HFF-Myc (cell line): ENCODE results near the gene HNRNPK.
"Not testable (repeated sequence)": the region's sequence is repeated elsewhere in the genome, so short reads cannot be mapped to it uniquely, and the experiment has no call there.

Experiments
- DNase-seq: peaks from one replicate; pipeline ENCODE4 v3.0.0-alpha.2; 2011; ENCODE audit warnings: low read depth; ENCODE audit errors: extremely low read depth
- H3K4me3 ChIP-seq: replicated peaks from 2 replicates; pipeline ENCODE4 v1.5.1; 2011; ENCODE audit warnings: low read depth, mild to moderate bottlenecking, control low read depth, low read length
- TF ChIP-seq, protein P1 (sequence below): IDR thresholded peaks from 2 replicates; pipeline ENCODE4 v1.5.1; 2012; ENCODE audit warnings: mild to moderate bottlenecking, low read depth, low read length, control low read depth; ENCODE audit errors: missing control alignments

Gene HNRNPK

DNA sequence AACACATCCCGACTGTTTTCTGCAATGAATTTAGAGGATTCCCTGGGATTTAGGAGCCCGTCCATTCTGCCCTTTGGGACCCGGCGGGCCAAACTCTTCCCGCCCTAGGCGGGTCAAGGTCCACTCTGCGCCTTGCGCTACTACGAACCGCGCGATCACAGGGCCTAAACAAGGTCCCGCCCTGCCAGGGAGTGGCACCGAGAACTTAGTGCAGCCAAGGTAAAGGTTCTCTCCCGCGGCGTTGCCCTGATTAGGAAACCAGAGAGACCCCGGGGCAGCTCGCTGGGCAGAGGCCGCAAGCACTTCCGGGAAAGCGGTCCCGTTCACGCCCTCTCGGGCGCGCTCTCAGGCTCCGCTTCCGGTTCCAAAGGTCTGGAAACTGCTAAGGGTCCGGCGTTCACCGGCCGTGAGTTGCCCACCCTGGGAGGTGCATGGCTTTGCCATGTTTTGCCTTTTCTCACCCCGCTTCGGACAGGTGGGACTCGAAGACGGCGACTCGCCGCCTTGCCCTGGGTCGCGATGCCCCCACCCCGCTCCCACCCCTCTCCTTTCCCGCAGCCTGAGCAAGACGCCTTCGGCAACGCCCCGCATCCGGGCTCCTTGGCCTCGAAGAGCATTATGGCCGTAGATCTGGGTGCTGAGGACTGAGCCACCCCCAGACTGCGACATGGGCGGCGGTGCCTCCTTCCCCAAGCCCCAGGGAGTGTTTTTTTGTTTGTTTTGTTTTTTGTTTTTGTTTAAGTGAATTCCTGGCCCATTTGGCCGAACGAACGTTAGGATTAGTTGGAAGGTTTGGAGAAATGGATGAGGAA, 23.4 kb downstream of the HNRNPK start:
- TF ChIP-seq, protein P1, sequence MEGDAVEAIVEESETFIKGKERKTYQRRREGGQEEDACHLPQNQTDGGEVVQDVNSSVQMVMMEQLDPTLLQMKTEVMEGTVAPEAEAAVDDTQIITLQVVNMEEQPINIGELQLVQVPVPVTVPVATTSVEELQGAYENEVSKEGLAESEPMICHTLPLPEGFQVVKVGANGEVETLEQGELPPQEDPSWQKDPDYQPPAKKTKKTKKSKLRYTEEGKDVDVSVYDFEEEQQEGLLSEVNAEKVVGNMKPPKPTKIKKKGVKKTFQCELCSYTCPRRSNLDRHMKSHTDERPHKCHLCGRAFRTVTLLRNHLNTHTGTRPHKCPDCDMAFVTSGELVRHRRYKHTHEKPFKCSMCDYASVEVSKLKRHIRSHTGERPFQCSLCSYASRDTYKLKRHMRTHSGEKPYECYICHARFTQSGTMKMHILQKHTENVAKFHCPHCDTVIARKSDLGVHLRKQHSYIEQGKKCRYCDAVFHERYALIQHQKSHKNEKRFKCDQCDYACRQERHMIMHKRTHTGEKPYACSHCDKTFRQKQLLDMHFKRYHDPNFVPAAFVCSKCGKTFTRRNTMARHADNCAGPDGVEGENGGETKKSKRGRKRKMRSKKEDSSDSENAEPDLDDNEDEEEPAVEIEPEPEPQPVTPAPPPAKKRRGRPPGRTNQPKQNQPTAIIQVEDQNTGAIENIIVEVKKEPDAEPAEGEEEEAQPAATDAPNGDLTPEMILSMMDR, result no peak
- no peak for DNase-seq
- peak overlapping the region; percentile 50 for H3K4me3 ChIP-seq

DNA sequence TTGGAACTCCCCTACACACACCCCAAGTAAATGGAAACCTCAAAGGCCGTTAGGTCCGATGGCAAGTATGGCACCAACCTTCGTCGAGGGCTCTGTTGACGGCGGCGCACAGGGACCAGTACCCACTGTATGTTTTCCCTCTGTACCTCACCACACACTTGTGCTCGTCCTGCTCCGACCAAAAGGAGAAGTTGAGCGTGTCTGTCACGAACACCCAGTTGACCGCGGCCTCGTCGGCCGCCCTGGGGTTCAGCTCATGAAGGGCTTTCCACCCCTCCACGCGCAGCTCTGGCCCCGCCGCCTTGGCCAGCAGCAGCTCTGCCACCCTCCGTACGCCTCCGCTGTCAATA, 24.0 kb downstream of the HNRNPK start:
- TF ChIP-seq, protein P1, result no peak
- H3K4me3 ChIP-seq, result peak overlapping the region; percentile 50
- no peak for DNase-seq

DNA sequence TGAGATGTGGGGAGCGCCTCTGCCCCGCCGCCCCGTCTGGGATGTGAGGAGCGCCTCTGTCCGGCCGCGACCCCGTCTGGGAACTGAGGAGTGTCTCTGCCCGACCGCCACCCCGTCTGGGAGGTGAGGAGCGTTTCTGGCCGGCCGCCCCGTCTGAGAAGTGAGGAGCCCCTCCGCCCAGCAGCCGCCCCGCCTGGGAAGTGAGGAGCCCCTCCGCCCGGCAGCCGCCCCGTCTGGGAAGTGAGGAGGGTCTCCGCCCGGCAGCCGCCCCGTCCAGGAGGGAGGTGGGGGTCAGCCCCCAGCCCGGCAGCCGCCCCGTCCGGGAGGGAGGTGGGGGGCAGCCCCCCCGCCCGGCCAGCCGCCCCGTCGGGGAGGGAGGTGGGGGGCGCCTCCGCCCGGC, 31.9 kb downstream of the HNRNPK start:
- H3K4me3 ChIP-seq, DNase-seq: not testable (repeated sequence)

DNA sequence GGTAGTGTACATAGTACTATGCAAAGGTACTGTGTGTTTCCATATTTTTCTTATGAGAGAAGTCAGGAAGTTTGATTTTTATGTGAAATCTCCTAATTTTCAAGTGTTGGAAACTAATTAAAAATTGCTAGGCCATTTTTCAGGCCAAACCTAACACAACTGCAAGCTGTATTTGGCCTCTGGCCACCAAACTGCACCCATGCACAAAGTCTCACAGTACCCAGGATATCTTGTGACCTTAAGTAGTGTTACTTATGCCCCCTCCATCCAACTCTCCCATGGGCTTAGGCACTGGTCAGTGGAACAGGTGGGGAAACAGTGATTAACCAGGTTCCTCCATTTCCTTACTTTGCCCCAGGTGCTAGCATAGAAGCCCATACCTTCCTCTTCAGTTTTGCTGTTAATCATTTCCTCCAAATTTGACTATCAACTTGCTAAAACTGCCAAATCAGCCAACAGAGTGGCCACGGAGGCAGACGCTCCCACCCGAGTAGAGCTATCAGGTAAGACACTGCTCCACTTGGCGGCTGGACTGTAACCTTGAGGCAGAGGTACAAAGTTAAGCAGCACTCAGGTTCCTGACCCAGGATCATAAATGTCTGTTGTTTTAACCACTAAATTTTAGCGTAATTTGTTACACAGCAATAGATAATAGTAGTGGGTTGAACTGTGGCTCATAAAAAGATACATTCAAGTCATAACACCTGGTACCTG, 39.3 kb downstream of the HNRNPK start:
- no peak overlapping the region for H3K4me3 ChIP-seq
- TF ChIP-seq, protein P1, result no peak
- no peak for DNase-seq

DNA sequence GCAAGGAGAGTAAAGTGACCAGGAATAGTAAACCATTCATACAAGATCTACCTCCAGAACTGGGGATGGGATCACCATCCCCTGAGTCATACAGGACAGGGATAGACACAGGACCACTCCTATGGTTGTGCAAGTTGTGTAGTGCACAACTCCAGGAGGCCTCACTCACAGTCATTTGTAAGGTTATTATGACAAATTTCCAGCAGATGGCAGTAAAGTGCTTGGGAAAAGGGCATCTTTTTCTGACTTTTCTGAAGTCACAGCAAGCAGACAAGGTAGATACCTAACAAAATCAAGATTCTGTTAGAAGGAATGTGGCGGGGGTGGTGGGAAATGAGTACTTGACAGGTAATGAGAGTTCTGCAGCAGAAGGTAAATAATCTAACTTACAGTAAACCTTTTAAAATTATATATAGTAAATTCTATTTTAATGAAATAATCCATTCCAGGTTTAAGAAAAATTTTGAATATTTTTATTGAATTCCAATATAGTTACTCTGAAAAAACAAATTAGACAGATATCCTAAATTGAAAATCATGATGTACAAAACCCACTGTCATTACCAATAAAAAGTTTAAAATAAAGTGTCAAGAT, 42.1 kb downstream of the HNRNPK start:
- H3K4me3 ChIP-seq, result no peak overlapping the region
- DNase-seq, result no peak
- TF ChIP-seq, protein P1, result peak; percentile 43

DNA sequence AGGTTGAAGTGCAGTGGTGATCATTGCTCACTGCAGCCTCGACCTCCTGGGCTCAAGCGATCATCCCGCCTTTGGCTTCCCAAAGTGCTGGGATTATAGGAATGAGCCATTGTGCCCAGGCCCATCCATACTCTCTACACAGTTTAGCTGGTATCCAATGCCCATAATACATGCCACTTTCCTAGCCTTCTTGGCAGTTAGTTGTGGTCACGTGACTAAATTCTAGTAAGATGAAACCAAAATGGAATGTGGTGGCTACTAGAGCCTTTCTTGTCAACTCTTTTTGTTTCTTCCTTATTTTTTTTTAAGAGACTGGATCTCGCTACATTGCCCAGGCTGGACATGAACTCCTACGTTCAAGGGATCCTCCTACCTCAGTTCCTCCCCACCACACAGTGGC, 43.5 kb downstream of the HNRNPK start:
- TF ChIP-seq, protein P1, result no peak
- no peak for DNase-seq

DNA sequence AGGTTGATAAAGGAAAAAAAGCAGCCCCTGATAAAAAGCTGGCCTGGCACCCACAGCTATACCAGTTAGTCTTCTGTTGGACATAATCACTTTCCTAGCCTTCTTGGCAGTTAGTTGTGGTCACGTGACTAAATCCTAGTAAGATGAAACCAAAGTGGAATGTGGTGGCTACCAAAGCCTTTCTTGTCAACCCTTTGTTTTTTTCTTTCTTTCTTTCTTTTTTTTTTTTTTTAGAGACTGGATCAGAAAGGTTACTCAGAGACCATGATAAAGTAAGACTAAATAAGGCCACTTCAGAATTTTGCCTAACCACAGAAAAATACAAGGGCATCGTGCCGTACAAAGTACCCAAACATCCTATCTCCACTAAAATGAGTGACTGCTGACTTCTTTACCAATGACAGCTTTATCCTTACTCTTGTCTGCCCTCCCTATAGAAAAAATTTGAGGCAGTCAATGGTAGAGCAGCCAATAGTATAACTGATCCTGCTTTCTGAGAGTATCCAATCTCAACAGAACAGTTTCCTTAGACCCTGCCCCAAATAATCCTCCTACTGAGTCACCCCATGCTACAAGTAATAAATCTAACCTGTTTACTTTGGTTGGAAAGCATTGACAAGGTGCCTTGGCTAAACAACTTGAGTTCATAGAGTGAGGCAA, 44.6 kb downstream of the HNRNPK start:
- TF ChIP-seq, protein P1, result no peak
- DNase-seq, result peak; percentile 59
- no peak overlapping the region for H3K4me3 ChIP-seq

More for the DNA sequence above, 43.5 kb downstream of the HNRNPK start:
- H3K4me3 ChIP-seq, result no peak overlapping the region
